Activated T-cell treated with anti-CD3 and anti-CD28 coated beads for 48 hours (primary cell): ENCODE data around the gene RELT.

ENCODE experiments used
- DNase-seq: peaks from one replicate; pipeline ENCODE4 v3.0.0-alpha.2; 2020; ENCODE audit warnings: low read depth

RELT gene

GRCh38 chr11:73376803-73377629, 817 bp downstream of the RELT start:
- DNase-seq, result peak; percentile 54

DNA sequence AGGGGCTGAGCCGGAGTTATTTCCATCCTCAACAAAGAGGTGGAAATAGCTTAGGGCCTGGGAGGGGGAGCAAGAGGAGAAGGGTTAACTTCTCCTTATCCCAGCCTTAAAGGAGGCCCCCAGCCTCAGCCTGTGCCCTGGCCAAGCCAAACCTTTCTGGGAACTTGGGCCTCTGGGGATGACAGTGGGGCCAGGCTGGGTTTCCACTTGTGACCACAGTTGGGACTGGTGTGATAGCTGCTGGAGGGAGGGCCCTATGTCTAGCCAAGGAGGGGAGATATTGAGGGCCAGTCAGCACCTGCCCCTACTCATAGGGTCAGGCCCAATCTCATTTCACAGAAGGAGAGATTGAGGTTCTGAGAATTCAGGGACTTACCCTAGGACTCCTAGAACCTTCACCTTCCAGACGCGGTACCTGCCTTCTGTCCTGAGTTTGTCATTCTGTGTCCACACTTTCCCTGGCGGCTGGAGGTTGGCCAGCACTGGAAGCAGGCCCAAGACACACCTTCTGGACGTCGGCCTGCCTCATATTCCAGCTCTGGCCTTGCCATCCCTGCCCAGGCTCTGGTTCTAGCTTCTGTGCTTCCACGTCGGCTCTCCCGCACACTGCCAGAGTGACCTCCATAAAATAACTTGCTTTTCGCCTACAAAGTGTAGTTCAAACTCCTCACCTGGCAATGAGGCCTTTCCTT, 3.1 kb downstream of the RELT start:
- DNase-seq, result no peak

- no peak for DNase-seq
Measured at GRCh38 chr11:73380331-73380730, 4.1 kb downstream of the RELT start.

DNA sequence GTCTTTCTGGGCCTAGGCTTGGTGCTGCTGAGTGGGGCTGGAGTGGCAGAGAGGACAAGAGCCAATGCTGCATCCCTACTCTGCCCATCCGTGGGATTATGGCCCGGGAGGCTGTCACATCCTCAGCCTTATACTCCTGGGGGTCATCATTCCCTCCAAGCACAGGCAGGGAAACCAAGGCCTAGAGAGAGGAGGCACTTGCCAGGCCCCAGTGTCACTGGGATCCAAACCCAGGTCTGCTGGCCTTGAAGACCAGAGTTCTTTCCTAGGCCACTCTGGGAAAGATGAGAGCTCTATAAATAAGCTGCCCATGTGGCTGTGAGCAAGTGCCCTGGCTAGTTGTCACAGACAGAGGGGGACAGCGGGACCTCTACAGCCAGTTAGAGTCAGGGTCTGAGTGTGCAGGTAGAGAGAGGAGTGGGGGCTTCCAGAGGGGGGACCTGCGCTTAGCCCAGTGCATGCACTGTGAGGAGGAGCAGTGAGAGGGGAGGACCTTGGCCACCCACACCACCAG, 4.8 kb downstream of the RELT start:
- no peak for DNase-seq

GRCh38 chr11:73381589-73381988, 5.4 kb downstream of the RELT start:
- DNase-seq, result no peak

GRCh38 chr11:73382183-73382582, 6.0 kb downstream of the RELT start:
- no peak for DNase-seq

DNA sequence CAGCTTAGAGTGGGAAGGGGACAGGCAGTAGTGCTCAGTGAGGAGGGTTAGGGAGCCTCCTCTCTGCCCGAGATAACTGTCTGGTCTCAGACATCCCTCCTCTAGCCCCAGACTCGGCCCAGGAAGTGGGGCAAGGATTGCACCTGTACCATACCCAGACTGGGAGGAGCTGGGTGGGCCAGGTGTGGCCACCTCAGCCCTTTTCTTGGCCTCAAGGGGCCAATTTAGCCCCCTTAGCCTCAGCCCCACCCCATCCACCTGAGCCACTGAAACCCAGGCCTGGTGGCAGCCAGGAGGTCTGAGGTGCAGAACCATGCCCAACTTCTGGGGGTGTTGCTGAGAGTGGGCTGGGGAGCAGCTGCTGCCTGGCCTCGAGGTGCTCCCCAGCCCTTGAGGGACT, 6.5 kb downstream of the RELT start:
- no peak for DNase-seq

DNA sequence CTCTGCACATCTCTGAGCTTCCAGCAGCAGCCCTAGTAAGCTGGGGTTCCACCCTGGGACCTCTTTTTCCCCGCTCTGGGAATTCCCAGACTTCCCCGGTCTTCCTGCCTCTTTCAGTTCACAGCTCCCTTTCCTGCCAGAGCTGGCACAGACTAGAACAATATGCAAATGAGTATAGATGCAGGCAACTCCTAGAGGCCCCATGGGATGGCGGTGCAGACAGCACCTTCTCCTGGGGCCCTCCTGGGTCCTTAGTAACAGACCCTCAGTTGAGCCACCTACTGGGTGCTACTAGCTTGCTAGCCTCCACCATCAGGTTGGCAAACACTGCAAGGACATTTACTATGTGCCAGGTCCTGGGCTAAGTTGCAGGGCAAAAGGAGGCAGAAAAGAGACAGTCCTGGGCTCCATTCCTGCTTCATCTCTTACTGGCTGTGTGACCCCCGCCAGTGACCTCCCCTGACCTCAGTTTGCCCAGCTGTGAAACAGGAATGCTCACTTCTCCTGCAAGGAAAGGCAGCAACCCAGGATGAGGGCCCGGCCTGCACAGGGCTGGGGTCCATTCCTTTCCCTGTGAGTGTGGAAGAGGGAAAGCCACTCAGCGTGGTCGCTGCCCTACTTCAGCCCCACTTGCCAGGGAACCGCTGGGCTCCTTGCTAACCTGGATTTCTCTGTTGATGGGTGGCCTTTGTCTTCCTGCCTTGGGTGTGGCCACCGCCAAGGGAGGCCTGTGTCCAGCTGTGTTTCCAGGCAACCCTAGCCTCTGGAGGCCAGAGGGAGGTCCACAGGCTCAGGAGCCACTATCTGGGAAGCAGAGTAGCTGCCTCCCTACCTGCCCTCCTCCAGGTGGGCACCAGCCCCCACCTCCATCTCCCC, 7.3 kb downstream of the RELT start:
- no peak for DNase-seq

DNA sequence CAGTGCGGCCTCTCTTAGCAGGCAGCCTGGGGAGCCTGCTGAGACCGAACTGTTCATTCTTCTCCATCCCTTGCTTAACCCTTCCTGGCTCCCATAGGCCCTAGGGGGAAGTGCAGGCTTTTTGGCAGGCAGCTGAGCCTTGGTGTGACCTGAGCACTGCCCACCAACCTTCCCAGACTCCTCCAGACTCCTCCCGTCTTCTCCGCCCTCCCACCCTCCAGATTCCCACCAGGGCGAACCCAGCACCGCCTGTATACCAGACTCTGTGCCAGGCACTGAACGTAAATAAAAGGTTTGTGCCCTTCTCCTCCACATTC, 7.9 kb downstream of the RELT start:
- DNase-seq, result no peak

- DNase-seq, result no peak
Measured at GRCh38 chr11:73384531-73384871, 8.3 kb downstream of the RELT start.

DNA sequence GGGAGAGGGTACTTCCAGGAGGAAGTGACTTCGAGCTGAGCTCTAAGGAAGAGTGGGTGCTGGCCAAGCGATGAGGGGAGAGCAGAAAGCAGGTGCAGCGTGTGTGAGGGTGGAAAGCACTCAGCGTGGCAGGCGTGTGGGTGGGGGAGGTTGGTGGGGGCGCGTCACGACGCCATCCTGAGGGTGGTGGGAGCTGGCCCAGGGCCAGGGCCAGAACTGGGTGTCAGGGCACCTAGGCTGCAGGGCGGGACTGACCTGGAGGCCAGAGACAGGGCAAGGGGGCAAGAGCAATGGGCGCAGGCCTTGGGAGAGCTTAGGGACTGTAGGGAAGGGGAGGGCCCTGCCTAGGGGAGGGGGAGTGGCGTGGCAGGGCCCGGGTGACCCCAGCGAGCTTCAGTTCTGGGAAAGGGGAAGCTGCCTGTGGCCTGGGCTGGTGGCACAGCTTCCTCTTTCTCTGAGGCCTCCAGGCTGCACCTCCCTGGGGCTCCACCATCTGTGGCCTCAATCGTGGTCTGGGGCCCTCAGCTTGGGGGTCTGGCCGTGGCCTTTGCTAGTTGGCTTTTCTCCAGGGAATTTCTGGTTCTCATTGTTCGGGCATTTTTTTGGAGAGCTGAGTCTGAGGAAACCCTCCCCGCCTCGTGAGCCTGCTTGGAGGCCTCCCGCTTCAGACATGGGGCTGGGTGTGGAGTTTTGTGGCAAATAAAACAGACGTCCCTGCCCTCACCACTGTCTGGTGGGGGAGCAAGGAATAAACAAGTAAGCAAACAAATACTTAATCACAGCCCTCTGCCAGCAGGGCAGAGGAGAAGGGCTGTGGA, 8.9 kb downstream of the RELT start:
- DNase-seq, result no peak

DNA sequence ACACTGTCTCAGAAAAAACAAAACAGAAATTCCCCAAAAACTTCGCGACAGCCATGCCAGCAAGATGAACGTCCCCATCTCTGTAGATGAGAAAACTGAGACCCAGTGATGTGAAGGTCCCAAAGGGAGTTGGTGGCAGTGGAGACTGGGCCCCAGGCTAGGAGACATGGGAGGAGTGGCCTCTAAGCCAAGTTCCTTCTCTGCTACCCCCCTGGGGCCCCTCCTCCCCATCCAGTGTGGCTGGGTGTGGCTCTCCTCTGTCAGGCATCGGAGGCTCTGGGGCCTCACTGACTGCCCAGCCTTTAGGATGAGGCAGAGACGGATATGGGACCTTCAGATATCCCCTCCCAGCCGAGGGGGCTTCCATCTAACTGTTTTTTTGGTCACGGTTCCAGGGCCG, 9.8 kb downstream of the RELT start:
- no peak for DNase-seq

GRCh38 chr11:73386546-73386945, 10.3 kb downstream of the RELT start:
- no peak for DNase-seq

- no peak for DNase-seq
Measured at GRCh38 chr11:73387594-73388264, 11.5 kb downstream of the RELT start.

DNA sequence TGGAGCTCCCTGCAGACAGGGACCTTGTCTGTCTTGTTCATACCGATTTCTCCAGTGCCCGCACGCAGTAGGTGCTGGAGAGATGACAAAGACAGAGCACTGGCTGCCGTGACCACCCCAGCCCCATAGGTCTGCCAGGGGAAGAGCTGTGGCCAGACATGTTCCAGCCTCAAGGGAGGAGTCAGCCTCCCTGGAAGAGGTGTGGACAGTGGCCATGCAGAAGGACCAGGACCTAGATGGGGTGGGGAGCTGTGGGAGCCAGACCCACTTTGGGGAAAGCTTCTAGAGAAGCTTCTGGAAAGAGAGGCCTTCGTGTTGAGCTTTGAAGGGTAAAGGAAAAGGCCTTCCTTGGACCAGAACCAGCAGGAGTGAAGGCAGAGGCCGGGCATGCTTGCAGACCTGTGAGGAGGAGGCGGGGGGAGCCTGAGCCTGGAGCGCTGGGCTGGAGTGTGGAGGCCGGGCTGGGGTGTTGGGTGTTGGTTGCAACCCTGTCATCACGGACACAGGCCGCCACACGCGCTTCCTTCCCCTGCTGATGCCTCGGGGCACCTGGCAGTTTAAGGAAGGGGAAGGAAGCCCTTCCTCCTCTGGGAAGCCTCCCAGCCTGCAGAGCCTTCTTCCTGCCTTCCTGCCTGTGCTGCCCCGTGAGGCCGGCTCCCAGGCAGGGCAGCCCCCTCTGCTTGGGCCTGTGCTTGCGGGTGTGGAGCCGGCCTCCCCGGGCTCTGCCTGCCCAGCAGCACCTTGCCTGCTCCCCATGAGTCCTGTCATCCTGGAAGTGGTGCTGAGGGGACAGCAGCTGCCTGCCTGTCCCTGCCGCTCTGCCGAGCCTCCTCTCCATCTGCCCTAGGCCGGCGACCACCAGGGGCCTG, 12.3 kb downstream of the RELT start:
- no peak for DNase-seq

DNA sequence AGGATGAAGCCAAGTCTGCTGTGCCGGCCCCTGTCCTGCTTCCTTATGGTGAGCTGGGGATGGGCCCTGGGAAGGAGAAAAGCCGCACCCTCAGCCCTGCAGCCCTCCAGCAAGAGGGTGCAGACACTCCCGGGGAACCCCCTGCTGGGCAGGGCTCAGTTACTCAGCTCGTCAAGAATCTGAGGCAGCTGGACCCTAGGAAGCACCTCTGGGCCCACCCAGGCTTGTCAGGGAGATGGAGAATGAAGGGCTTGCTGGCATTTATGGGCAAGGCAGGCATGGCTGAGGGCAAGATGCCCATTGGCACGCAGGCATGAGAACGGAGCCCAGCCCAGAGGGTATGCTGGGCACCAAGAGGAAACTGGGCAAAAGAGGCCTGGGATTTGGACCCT, 12.9 kb downstream of the RELT start:
- no peak for DNase-seq

DNA sequence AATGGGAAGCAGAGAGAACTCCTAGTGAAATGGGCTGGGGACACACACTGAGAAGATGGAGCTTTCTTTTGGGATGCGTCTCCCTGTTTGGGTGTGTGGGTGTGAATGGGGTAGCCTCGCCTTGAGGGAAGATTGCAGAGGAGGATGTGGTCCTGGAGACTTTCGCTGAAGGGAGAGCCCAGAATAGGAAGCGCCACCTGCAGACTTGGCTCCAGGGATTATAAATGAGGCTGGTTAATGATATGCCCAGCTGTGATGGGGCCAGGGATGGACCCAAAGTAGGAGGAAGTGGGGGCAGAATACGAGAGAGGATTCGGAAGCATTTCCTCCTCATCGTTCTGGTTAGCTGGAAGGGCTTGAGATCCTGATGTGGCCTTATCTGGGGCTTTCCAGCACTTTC, 13.7 kb downstream of the RELT start:
- DNase-seq, result no peak

GRCh38 chr11:73390601-73391565, 14.7 kb downstream of the RELT start:
- no peak for DNase-seq

GRCh38 chr11:73391665-73392064, 15.5 kb downstream of the RELT start:
- no peak for DNase-seq
